DND-41 (cell line): ENCODE measurements around the gene NUP160.

ENCODE experiments used
- CTCF ChIP-seq: IDR thresholded peaks from 2 replicates; pipeline ENCODE4 v1.5.1; 2012; ENCODE audit warnings: borderline replicate concordance, low read length, moderate library complexity, mild to moderate bottlenecking; ENCODE audit not compliant: poor library complexity, severe bottlenecking; ENCODE audit errors: extremely low read depth
- EZH2 ChIP-seq: IDR thresholded peaks from 3 replicates; pipeline ENCODE4 v1.6.1; 2012; ENCODE audit warnings: borderline replicate concordance, low read depth, mild to moderate bottlenecking, moderate library complexity, low read length, inconsistent platforms; ENCODE audit not compliant: severe bottlenecking

GRCh38 chr11:47848700-47849155 lies 578 bp upstream of the NUP160 start:
- TF ChIP-seq CTCF (no peak), EZH2 (no peak)
